22Rv1 (cell line): ENCODE measurements around the gene RBBP8NL.

Experiments
- CTCF ChIP-seq: fragments of 450-650 bp; IDR thresholded peaks from 2 replicates; pipeline ENCODE4 v1.5.1; 2017; ENCODE audit warnings: mild to moderate bottlenecking
- ZFX ChIP-seq: fragments of 450-650 bp; IDR thresholded peaks from 2 replicates; pipeline ENCODE4 v1.6.1; 2017; ENCODE audit warnings: antibody characterized with exemption, borderline replicate concordance

DNA sequence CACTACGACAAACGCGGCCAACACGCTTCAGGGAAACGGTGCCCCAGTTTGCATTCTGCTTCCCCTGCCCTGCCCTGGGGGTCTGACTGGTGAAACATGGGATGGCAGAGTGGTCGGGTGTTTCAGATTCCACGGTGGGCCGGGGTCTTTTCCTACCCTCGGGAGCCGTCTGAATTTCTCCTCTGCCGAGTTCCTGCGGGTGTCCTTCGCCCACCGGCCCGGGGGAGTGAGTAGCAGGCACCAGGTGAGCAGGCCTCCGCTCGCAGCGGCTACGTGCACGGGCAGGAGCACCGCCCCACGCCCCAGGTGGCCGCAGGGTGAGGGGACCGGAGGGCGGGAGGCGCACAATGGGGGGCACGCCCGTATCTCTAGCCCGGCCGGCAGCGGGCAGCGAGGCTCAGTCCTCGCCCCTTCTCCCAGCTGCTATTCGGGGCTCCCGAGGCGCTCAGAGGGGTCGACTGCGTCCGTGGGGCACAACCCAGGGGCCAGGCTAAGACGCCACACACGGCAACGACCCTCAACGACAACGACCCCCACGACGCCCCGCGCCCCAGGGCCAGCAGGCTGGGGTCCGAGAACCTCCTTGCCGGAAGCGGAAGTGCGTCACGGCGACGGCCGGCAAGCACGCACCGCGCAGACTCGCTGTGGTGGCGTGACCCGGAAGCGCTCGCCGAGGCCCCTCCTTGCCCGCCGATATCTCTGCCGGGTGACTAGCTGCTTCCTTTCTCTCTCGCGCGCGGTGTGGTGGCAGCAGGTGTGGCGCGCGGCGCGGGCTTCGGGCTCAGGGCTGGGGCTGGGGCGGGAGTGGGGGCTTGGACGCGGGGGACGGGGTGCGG, 40.7 kb downstream of the RBBP8NL start, which contains the start of gene RPS21:
- TF ChIP-seq CTCF (no peak), ZFX (no peak)
